Activated CD8-positive, alpha-beta memory T cell treated with anti-CD3 and anti-CD28 coated beads, Interleukin-2, amount 10 ng/mL, durations not matched to agents 7 days and 5 days (primary cell): ENCODE results near the gene EVI2A. TPM values are rescaled to one million over a fixed set of nuclear protein-coding genes. Genes with fewer than 3 reads are reported as not detected.

Source experiments
- ATAC-seq: fragments of 150-1000 bp; cut with Tn5 transposase; one replicate; pipeline ENCODE4 v1.10.0; 2021; ENCODE audit warnings: moderate library complexity
- CTCF ChIA-PET: fragments of 350-600 bp; sonication (Branson Sonifier 250); formaldehyde crosslinking; loops from one replicate; lab custom pipeline; 2021; ENCODE audit warnings: antibody characterized with exemption; lab: Charles Lee
- DNase-seq: peaks from one replicate; pipeline ENCODE4 v3.0.0-alpha.2; 2020
- H3K27ac Mint-ChIP-seq: one replicate; pipeline ENCODE4 v1.8.0; 2021; ENCODE audit warnings: mild to moderate bottlenecking, mixed read lengths
- H3K27me3 Mint-ChIP-seq: one replicate; pipeline ENCODE4 v1.8.0; 2021; ENCODE audit warnings: mixed read lengths
- H3K36me3 Mint-ChIP-seq: one replicate; pipeline ENCODE4 v1.8.0; 2021; ENCODE audit warnings: mild to moderate bottlenecking, mixed read lengths
- H3K4me1 Mint-ChIP-seq: one replicate; pipeline ENCODE4 v1.8.0; 2021; ENCODE audit warnings: mixed read lengths
- H3K4me3 Mint-ChIP-seq: one replicate; pipeline ENCODE4 v1.8.0; 2021; ENCODE audit warnings: mild to moderate bottlenecking, moderate library complexity, mixed read lengths
- H3K9me3 Mint-ChIP-seq: one replicate; pipeline ENCODE4 v1.8.0; 2022; ENCODE audit warnings: low read depth, mixed read lengths
- total RNA-seq, 2 experiments: library from RNA; stranded (reverse); gene quantifications; one replicate each; pipeline ENCODE4 v1.2.3, GENCODE V29; 2021

EVI2A gene
- total RNA-seq, 2 experiments from 2014 or later: 37.3 to 45.9 TPM

DNA sequence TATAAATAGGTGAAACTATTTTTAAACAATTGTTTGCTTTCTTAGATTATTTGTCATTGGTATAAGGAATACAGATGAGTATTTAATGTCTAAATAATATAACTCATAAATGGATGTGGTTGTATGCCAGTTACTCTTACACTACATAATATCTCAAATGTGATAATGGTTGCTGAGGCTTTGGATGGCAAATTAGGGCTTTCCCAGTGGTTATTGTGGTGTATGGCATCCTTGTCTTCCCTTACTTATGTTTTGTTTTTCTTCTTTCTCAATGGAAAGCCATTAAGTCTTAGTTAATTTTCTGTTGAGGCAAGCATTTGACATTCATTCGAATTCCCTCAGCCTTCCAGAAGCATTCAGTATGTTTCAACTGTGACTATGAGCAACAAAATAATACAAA is 34.8 kb downstream of the EVI2A start:
- no peak for DNase-seq
- Mint-ChIP-seq H3K27me3 (no peaks in the 10 kb centered on the region), H3K9me3 (no peaks in the 10 kb centered on the region), H3K4me3 (no peak overlapping the region), H3K27ac (no peak overlapping the region), H3K36me3 (peaks cover 10% of the 10 kb centered on the region), H3K4me1 (peaks cover 4% of the 10 kb centered on the region)
- no peak for ATAC-seq
- CTCF ChIA-PET: interaction anchor here (0.9 kb wide), 1 partner anchor 9 kb away, joined by 3 read pairs; no protein-coding TSS in a partner anchor

DNA sequence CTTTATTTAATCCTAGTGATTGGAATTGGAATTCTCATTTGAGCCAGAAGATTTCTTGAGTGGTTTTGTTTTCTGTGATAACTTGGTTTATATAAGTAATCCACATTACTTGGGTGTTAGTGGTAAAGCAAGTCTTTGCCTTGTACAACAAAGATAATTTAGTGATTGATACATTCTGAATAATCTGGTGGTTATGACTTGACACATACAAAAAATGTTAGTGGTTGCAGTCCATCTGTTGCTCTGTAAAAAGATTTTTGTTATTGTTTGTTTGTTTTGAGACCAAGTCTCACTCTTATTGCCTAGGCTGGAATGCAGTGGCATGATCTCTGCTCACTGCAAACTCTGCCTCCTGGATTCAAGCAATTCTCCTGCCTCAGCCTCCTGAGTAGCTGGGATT is 37.6 kb downstream of the EVI2A start:
- peaks cover 9% of the 10 kb centered on the region for H3K36me3 Mint-ChIP-seq
- H3K9me3 Mint-ChIP-seq: no peaks in the 10 kb centered on the region
- no peak overlapping the region for H3K27ac Mint-ChIP-seq
- no peaks in the 10 kb centered on the region for H3K27me3 Mint-ChIP-seq
- no peaks in the 10 kb centered on the region for H3K4me1 Mint-ChIP-seq
- CTCF ChIA-PET: no interaction called here
- no peak overlapping the region for H3K4me3 Mint-ChIP-seq
- ATAC-seq (no peak), DNase-seq (no peak)

DNA sequence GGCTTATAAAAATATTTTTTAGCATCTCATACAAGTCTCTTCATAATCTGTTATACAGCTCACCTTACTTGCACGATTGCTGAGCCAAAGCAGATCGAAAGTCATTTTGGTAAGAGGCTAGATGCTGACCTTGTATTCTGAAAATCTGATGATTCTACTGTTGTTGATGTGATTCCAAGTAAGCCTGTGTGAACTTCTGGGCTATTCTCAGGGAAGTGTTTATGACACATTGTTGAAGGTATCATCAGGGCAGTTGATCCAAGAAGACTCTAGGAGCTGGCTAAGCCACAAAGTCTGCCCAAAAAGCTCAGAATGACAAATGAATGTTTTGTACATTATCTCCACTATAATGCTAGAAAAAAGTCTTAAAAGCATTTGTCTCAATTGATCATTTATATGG is 40.4 kb downstream of the EVI2A start:
- H3K27me3 Mint-ChIP-seq: no peaks in the 10 kb centered on the region
- DNase-seq (no peak), ATAC-seq (no peak)
- H3K4me1 Mint-ChIP-seq: no peaks in the 10 kb centered on the region
- H3K27ac Mint-ChIP-seq: no peak overlapping the region
- CTCF ChIA-PET: interaction anchor here (0.9 kb wide), 1 partner anchor 66 kb away, joined by 4 read pairs; no protein-coding TSS in a partner anchor
- no peaks in the 10 kb centered on the region for H3K9me3 Mint-ChIP-seq
- H3K36me3 Mint-ChIP-seq: peaks cover 6% of the 10 kb centered on the region
- H3K4me3 Mint-ChIP-seq: no peak overlapping the region

DNA sequence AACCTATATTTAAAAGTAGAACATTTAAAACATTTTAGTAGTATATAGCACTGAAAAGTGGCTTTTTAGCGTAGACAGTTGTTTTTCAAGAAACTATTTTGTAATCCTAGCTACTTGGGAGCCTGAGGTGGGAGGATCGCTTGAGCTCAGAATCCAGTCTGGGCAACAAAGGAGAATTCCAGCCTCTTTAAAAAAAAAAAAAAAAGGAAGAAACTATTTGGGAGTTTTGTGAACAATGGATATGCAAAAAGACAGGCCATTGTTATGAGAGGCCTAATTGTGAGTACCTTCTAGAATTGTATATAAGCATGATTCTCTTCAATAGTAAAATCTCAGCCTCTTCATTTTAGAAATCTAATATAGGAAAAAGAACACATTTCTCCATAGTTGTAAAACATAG is 42.0 kb downstream of the EVI2A start:
- no peak for DNase-seq
- Mint-ChIP-seq H3K36me3 (peaks cover 6% of the 10 kb centered on the region), H3K9me3 (no peaks in the 10 kb centered on the region), H3K4me1 (no peaks in the 10 kb centered on the region), H3K27ac (no peak overlapping the region), H3K27me3 (no peaks in the 10 kb centered on the region), H3K4me3 (no peak overlapping the region)
- no peak for ATAC-seq
- CTCF ChIA-PET: no interaction called here

DNA sequence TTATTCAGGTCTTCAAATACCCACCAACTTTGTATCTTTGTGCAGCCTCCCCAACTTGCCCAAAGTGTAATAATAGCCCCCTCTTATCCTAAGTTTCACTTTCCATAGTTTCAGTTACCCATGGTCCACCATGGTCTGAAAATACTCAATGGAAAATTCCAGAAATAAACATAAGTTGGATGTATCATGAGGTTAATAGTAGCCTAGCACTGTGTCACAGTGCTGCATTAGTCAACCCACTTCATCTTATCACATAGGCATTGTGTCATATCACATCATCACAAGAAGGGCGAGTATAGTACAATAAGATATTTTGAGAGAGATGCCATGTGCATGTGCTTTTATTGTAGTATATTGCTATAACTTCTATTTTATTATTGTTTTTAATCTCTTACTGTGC is 46.3 kb downstream of the EVI2A start:
- Mint-ChIP-seq H3K36me3 (peaks cover 7% of the 10 kb centered on the region), H3K9me3 (no peaks in the 10 kb centered on the region), H3K27ac (no peak overlapping the region), H3K27me3 (no peaks in the 10 kb centered on the region), H3K4me1 (no peaks in the 10 kb centered on the region), H3K4me3 (no peak overlapping the region)
- ATAC-seq (no peak), DNase-seq (no peak)
- CTCF ChIA-PET: no interaction called here

DNA sequence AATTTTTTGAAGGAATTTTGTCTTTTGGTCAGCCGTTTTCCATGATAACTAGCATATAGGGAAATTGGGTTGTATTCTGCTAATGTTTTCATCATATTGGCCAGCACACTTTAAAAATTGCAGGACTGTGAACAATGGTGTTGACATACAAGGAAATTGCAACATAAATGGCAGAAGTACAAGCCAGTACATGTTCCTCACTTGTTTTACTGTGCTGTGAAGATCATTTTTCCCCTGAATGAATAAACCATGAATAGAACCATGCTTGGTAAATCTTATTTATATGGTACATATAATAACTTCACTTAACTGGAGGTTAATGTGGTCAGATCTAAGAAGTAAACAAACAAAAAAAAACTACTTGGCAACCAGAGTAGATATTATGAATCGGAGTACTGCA is 47.2 kb downstream of the EVI2A start:
- no peak for ATAC-seq
- Mint-ChIP-seq H3K27ac (no peak overlapping the region), H3K9me3 (no peaks in the 10 kb centered on the region), H3K27me3 (no peaks in the 10 kb centered on the region), H3K4me1 (no peaks in the 10 kb centered on the region), H3K36me3 (peaks cover 6% of the 10 kb centered on the region), H3K4me3 (no peak overlapping the region)
- no peak for DNase-seq
- CTCF ChIA-PET: no interaction called here

DNA sequence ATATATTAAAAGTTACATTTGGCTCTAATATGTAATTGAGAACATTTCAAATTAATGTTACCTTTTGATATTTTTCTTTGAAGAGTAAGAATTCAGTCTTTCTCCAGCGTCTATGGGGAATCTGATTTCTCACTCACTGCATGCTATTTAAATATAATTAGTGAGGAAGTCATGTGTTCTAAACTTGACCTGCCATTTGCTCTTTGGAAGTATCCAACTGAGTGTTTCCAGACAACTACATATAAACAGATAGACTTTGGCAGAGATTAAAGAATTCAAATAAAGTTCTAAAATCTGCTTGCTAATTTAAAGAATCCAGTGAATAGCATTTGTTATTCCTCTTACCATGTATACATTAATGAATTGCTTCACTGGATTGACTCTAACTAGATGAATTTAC is 47.9 kb downstream of the EVI2A start:
- Mint-ChIP-seq H3K9me3 (no peaks in the 10 kb centered on the region), H3K27me3 (no peaks in the 10 kb centered on the region), H3K4me1 (no peaks in the 10 kb centered on the region), H3K27ac (no peak overlapping the region), H3K36me3 (peaks cover 9% of the 10 kb centered on the region), H3K4me3 (no peak overlapping the region)
- ATAC-seq: no peak
- CTCF ChIA-PET: no interaction called here
- no peak for DNase-seq

DNA sequence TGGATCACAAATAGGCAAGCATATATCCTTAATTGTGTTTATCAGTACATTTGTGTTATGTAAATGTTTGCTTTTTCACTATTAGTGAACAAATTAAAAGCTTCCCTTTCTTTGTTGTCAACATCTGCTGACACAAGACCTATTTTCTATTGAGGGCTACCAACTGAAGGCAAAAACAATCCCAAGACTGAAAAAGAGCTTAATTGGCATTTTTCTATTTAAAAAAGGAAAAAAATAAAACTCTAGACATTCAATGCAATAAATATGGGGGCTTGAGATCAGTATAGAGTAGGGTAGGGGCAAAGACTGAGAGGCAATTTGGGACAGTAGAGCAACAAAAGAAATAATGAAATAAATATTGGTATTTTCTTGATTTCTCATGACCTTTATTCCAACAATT is 48.6 kb downstream of the EVI2A start:
- Mint-ChIP-seq H3K4me3 (no peak overlapping the region), H3K27me3 (no peaks in the 10 kb centered on the region), H3K36me3 (peaks cover 11% of the 10 kb centered on the region), H3K9me3 (no peaks in the 10 kb centered on the region), H3K27ac (no peak overlapping the region), H3K4me1 (no peaks in the 10 kb centered on the region)
- CTCF ChIA-PET: no interaction called here
- ATAC-seq (no peak), DNase-seq (no peak)

DNA sequence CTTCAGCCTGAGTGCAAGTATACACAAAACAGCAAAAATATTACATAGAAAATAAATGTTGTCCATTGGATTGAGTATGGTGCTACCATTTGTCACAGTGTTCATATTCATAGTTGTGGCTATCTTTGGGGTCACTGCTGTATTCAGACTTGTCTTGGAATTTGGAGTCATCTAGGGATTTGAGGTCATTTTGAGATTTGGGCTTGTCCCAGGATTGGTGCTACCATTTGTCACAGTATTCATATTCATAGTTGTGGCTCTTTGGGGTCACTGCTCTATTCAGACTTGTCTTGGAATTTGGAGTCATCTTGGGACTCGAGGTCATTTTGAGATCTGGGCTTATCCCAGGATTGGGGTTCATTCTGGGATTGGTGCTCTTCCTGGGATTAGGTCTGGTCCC is 49.2 kb downstream of the EVI2A start:
- no peak for DNase-seq
- no peak for ATAC-seq
- Mint-ChIP-seq H3K27ac (no peak overlapping the region), H3K27me3 (no peaks in the 10 kb centered on the region), H3K4me3 (no peak overlapping the region), H3K4me1 (no peaks in the 10 kb centered on the region), H3K36me3 (peaks cover 13% of the 10 kb centered on the region), H3K9me3 (no peaks in the 10 kb centered on the region)
- CTCF ChIA-PET: no interaction called here

DNA sequence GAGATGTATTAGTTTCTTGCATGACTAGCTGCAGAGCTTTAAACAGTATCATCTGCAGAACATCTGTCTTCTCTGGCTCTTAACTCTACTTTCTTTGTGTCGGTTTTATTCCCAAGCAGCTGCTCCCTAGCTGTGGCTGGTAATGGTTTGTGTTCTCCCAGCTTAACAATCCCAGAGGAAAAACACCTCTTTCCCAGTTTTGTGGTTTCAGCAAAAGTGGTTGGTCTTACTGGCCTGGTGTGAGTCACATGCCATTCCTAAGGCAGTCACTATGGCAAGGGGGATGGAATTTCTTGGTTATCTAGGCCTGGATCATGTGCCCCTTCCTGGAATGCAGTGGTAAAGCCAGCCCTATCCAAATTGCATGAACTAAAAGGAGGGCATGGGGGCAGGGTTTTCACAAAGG is 51.8 kb downstream of the EVI2A start:
- H3K36me3 Mint-ChIP-seq: peaks cover 17% of the 10 kb centered on the region
- DNase-seq: no peak
- H3K4me1 Mint-ChIP-seq: no peaks in the 10 kb centered on the region
- CTCF ChIA-PET: interaction anchor here (1.2 kb wide), 1 partner anchor 54 kb away, joined by 4 read pairs; no protein-coding TSS in a partner anchor
- ATAC-seq: no peak
- H3K9me3 Mint-ChIP-seq: no peaks in the 10 kb centered on the region
- no peak overlapping the region for H3K4me3 Mint-ChIP-seq
- H3K27me3 Mint-ChIP-seq: no peaks in the 10 kb centered on the region
- H3K27ac Mint-ChIP-seq: no peak overlapping the region

DNA sequence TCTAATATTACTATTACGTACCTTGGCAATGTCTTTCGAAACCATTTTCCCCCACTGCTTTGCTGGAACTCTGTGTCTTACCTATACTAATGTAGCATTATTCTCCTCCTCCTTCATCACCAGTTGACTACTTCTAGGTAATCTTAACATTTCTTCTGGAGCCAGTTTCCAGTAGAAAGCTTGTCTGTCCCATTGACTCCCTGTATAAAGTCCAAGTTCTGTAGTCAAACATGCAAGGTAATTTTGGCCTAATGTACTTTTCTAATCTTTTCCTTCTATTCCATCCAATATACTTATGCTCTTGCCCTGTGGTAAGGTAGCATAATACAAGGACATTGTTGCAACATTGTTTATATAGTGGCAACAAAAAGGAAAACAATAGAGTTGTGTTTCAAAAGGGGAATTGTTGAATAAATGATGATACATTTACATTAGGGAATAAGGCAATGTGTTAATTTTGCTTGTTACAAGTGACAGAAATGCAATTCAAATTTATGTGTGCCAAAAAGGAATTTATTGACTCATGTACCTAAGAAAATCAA is 52.3 kb downstream of the EVI2A start:
- no peak overlapping the region for H3K4me3 Mint-ChIP-seq
- H3K27me3 Mint-ChIP-seq: no peaks in the 10 kb centered on the region
- CTCF ChIA-PET: interaction anchor here (1.2 kb wide), 1 partner anchor 53 kb away, joined by 4 read pairs; no protein-coding TSS in a partner anchor
- H3K9me3 Mint-ChIP-seq: no peaks in the 10 kb centered on the region
- ATAC-seq: no peak
- no peaks in the 10 kb centered on the region for H3K4me1 Mint-ChIP-seq
- H3K27ac Mint-ChIP-seq: no peak overlapping the region
- no peak for DNase-seq
- peaks cover 20% of the 10 kb centered on the region for H3K36me3 Mint-ChIP-seq

Other genes with a start within 250 kb of the EVI2A start
- gene NF1, start 226.6 kb downstream of the EVI2A start, total RNA-seq: 10 to 100 TPM; 22.1 to 28.6 TPM
- gene OMG, start 24.4 kb downstream of the EVI2A start, total RNA-seq: under 1 TPM; 0.54 to 0.96 TPM
- gene EVI2B, start 7.6 kb downstream of the EVI2A start, total RNA-seq: 10 to 100 TPM; 49.4 to 51.5 TPM
- 10 to 100 TPM; 23.9 to 35.5 TPM for gene RAB11FIP4, start 70.1 kb upstream of the EVI2A start, total RNA-seq